ENCODE results near the gene PLCH1. TPM values are rescaled to one million over a fixed set of nuclear protein-coding genes. Genes with fewer than 3 reads are reported as not detected.

Gene PLCH1
- total and polyA plus RNA-seq, 9 donors = 0.04 to 6.3 (median 0.79) TPM

DNA sequence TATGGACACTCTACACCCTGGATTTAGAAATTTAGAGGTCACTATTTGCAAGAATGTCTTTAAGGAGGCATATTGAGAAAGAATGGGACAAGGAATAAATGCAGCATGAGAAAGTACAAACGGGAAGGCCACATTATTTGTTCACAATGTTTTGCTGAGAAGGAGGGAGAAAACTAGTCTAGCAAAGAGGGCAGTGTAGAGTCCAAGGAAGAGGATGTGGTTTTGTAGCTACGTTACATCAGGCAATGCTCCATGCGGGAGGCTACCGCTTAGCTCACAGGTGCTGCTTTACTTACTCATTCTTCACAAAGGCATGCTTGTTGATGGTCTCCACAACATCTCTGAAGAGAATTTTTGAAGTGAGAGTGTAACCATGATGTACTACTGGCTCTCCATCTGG is 191.1 kb downstream of the PLCH1 start:
- TF ChIP-seq EP300 (IDR thresholded peaks at IDR 0.05) (no peak), POLR2A (IDR thresholded peaks at IDR 0.05) (no peak)
- TF ChIP-seq, protein P1, sequence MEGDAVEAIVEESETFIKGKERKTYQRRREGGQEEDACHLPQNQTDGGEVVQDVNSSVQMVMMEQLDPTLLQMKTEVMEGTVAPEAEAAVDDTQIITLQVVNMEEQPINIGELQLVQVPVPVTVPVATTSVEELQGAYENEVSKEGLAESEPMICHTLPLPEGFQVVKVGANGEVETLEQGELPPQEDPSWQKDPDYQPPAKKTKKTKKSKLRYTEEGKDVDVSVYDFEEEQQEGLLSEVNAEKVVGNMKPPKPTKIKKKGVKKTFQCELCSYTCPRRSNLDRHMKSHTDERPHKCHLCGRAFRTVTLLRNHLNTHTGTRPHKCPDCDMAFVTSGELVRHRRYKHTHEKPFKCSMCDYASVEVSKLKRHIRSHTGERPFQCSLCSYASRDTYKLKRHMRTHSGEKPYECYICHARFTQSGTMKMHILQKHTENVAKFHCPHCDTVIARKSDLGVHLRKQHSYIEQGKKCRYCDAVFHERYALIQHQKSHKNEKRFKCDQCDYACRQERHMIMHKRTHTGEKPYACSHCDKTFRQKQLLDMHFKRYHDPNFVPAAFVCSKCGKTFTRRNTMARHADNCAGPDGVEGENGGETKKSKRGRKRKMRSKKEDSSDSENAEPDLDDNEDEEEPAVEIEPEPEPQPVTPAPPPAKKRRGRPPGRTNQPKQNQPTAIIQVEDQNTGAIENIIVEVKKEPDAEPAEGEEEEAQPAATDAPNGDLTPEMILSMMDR (IDR thresholded peaks at IDR 0.05) = no peak
- Histone ChIP-seq H3K4me1 (ENCODE audit: insufficient read depth) (no peaks in the 10 kb centered on the region), H3K4me3 (no peak overlapping the region), H3K27ac (no peak overlapping the region), H3K36me3 (no peaks in the 10 kb centered on the region), H3K9me3 (no peaks in the 10 kb centered on the region), H3K27me3 (no peaks in the 10 kb centered on the region)
- 72 to 78% (median 72%) methylated on average over 4 of the region's 4 CpGs for WGBS, 3 donors
- intact Hi-C loops (cut with DNase I) = no loop called here
- no peak for DNase-seq

DNA sequence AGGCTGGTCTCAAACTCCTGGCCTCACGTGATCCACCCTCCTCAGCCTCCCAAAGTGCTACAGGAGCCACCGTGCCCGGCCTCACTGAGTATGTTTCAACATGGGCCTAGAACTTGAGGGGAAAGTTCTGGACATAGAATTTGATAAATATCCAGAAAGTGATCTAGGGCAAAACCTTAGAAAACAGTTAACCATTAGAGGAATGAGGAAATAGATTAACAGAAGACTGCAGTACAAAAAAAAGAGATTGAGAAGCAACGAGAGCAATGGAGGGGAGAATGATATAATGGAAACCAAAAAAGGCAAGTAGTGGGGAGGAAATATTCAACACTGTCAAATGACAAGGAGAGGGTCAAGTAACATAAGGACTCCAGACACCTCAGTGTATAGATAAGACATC is 191.5 kb downstream of the PLCH1 start:
- Histone ChIP-seq H3K4me1 (ENCODE audit: insufficient read depth) (no peaks in the 10 kb centered on the region), H3K27me3 (no peaks in the 10 kb centered on the region), H3K27ac (no peak overlapping the region), H3K36me3 (no peaks in the 10 kb centered on the region), H3K4me3 (no peak overlapping the region), H3K9me3 (no peaks in the 10 kb centered on the region)
- 73 to 76% (median 76%) methylated on average over 4 of the region's 4 CpGs for WGBS, 3 donors
- TF ChIP-seq EP300 (IDR thresholded peaks at IDR 0.05) (no peak), POLR2A (IDR thresholded peaks at IDR 0.05) (no peak)
- TF ChIP-seq, protein P1 (IDR thresholded peaks at IDR 0.05) = no peak
- intact Hi-C loops (cut with DNase I) = no loop called here
- no peak for DNase-seq

DNA sequence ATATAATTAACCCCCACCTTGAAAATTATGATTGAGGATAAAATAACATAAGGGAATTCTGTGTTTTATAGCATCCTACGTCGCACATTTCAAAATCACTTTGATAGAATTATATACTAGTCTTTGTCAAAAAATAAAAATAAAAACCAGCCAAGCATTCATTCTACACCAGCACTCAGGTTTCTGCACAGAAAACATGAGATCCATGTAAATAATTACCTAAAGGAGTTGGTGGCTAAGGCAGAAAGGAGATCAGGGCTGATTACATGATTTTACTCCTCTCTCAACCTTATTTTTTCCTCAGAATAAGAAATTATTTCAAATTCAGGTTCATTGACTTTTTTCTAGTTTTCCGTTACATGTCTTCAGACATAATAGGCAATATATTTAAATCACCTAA is 194.5 kb downstream of the PLCH1 start:
- intact Hi-C loops (cut with DNase I) = no loop called here
- no peaks in the 10 kb centered on the region for H3K4me1 ChIP-seq (ENCODE audit: insufficient read depth)
- TF ChIP-seq, protein P1 (IDR thresholded peaks at IDR 0.05) = no peak
- no peak for TF ChIP-seq EP300 (IDR thresholded peaks at IDR 0.05)
- no peak for TF ChIP-seq POLR2A (IDR thresholded peaks at IDR 0.05)
- WGBS, 3 donors = 91 to 95% (median 94%) methylated on average over 3 of the region's 3 CpGs
- no peaks in the 10 kb centered on the region for H3K9me3 ChIP-seq
- no peak overlapping the region for H3K4me3 ChIP-seq
- DNase-seq = no peak
- no peaks in the 10 kb centered on the region for H3K36me3 ChIP-seq
- no peak overlapping the region for H3K27ac ChIP-seq
- no peaks in the 10 kb centered on the region for H3K27me3 ChIP-seq

DNA sequence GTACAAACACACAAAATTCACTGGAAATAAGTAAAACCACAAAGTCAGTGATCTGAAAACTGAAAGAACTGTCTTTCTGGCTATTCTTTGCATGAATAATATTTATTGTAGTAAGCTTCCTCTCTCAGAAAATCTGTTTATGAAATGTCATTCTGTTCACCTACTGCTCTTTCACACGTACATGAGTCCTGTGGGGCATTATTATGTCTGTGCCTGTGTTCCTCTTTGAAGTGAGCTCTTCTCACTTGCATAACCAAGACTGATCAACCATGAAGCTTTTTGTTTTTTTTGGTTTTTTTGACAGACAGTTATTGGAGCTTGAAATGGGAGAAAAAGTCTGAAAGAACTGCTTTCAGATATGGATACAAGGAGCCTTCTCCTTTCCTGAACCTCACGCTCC is 195.8 kb downstream of the PLCH1 start:
- WGBS, 3 donors = 48 to 58% (median 51%) methylated on average over 2 of the region's 2 CpGs
- Histone ChIP-seq H3K36me3 (no peaks in the 10 kb centered on the region), H3K27ac (no peak overlapping the region), H3K27me3 (no peaks in the 10 kb centered on the region), H3K9me3 (no peaks in the 10 kb centered on the region), H3K4me3 (no peak overlapping the region), H3K4me1 (ENCODE audit: insufficient read depth) (no peaks in the 10 kb centered on the region)
- TF ChIP-seq, protein P1 (IDR thresholded peaks at IDR 0.05) = no peak
- no peak for TF ChIP-seq EP300 (IDR thresholded peaks at IDR 0.05)
- DNase-seq = no peak
- intact Hi-C loops (cut with DNase I) = no loop called here

DNA sequence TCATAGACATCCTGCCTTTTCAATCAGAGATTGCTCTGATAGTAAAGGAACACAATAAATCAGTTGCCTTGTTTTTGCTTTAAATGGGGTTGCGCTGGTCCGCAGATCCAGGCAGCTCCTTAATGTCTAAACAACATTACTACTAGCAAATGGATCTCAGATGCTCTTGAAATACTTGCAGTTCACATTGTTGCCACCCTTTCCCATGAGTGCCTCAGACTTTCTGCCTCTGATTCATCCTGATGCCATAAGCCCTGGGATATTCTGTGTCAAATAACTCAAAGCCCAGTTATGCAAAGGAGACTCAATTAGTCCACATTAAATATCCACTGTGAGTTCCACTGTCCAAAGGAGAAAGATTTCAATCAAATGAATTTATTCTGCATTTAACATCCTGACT is 196.7 kb downstream of the PLCH1 start:
- DNase-seq = no peak
- Histone ChIP-seq H3K36me3 (no peaks in the 10 kb centered on the region), H3K4me1 (ENCODE audit: insufficient read depth) (no peaks in the 10 kb centered on the region), H3K27me3 (no peaks in the 10 kb centered on the region), H3K27ac (no peak overlapping the region), H3K9me3 (no peaks in the 10 kb centered on the region), H3K4me3 (no peak overlapping the region)
- TF ChIP-seq, protein P1 (IDR thresholded peaks at IDR 0.05) = no peak
- TF ChIP-seq EP300 (IDR thresholded peaks at IDR 0.05) (no peak), POLR2A (IDR thresholded peaks at IDR 0.05) (no peak)
- intact Hi-C loops (cut with DNase I) = no loop called here
- WGBS, 3 donors = 87 to 92% (median 89%) methylated on average over 2 of the region's 2 CpGs

All from ovary (tissue), 9 donors.